T-helper 17 cell (primary cell): ENCODE results near the gene DDO. TPM values are rescaled to one million over a fixed set of nuclear protein-coding genes. Genes with fewer than 3 reads are reported as not detected.

Source experiments
- ATAC-seq: fragments of 150-1000 bp; cut with Tn5 transposase; 2 replicates; pipeline ENCODE4 v1.10.0; 2021; ENCODE audit warnings: mild to moderate bottlenecking, moderate library complexity
- DNase-seq, 3 donors: peaks; one replicate each; pipeline versions ENCODE4 v3.0.0 to v3.0.0-alpha.2; 2020 to 2021
- H3K9me3 ChIP-seq: one replicate; pipeline ENCODE4 v1.7.0; 2013; ENCODE audit warnings: low read length, mild to moderate bottlenecking; ENCODE audit not compliant: control insufficient read depth, poor library complexity, severe bottlenecking
- H3K27ac Mint-ChIP-seq: one replicate; pipeline ENCODE4 v1.8.0; 2022; ENCODE audit warnings: mild to moderate bottlenecking, moderate library complexity, mixed read lengths
- H3K27me3 Mint-ChIP-seq: one replicate; pipeline ENCODE4 v1.8.0; 2022; ENCODE audit warnings: mixed read lengths
- H3K36me3 Mint-ChIP-seq: one replicate; pipeline ENCODE4 v1.8.0; 2022; ENCODE audit warnings: low read depth, mixed read lengths
- H3K4me1 Mint-ChIP-seq: one replicate; pipeline ENCODE4 v1.8.0; 2022; ENCODE audit warnings: mild to moderate bottlenecking, mixed read lengths
- H3K4me3 Mint-ChIP-seq: one replicate; pipeline ENCODE4 v1.8.0; 2022; ENCODE audit warnings: mild to moderate bottlenecking, moderate library complexity, mixed read lengths
- total RNA-seq, 4 donors: library from RNA in 2 of 4; stranded (reverse) in 2 of 4; gene quantifications; one replicate each; pipeline ENCODE4 v1.2.3 and lab custom pipeline; 2022 to 2026

DDO gene
- total RNA-seq, 2 donors from 2014 or later, result 0.12 to 0.21 TPM

GRCh38 chr6:110434961-110435602, 19.7 kb upstream of the DDO start:
- H3K9me3 ChIP-seq, result no peaks in the 10 kb centered on the region

GRCh38 chr6:110432285-110432900, 17.0 kb upstream of the DDO start:
- Mint-ChIP-seq H3K4me1 (peaks cover 2% of the 10 kb centered on the region), H3K4me3 (no peak overlapping the region), H3K36me3 (no peaks in the 10 kb centered on the region), H3K27ac (no peak overlapping the region), H3K27me3 (peaks cover 29% of the 10 kb centered on the region)
- no peak for DNase-seq
- H3K9me3 ChIP-seq, result no peaks in the 10 kb centered on the region
- ATAC-seq, result no peak

More at GRCh38 chr6:110434961-110435602, 19.7 kb upstream of the DDO start:
- Mint-ChIP-seq H3K27me3 (peaks cover 19% of the 10 kb centered on the region), H3K4me3 (no peak overlapping the region), H3K27ac (no peak overlapping the region), H3K4me1 (peaks cover 2% of the 10 kb centered on the region), H3K36me3 (no peaks in the 10 kb centered on the region)
- no peak for DNase-seq
- ATAC-seq, result no peak

- no peaks in the 10 kb centered on the region for H3K9me3 ChIP-seq
- Mint-ChIP-seq H3K27me3 (peaks cover 41% of the 10 kb centered on the region), H3K27ac (no peak overlapping the region), H3K4me1 (peaks cover 2% of the 10 kb centered on the region), H3K36me3 (no peaks in the 10 kb centered on the region), H3K4me3 (no peak overlapping the region)
- ATAC-seq (no peak), DNase-seq (no peak)
These were observed 15.4 kb upstream of the DDO start for GRCh38 chr6:110430741-110431140.

GRCh38 chr6:110430236-110430635, 14.9 kb upstream of the DDO start:
- DNase-seq (no peak), ATAC-seq (no peak)
- Mint-ChIP-seq H3K4me1 (peaks cover 2% of the 10 kb centered on the region), H3K4me3 (no peak overlapping the region), H3K27ac (no peak overlapping the region), H3K27me3 (peaks cover 46% of the 10 kb centered on the region), H3K36me3 (no peaks in the 10 kb centered on the region)
- no peaks in the 10 kb centered on the region for H3K9me3 ChIP-seq

GRCh38 chr6:110428153-110428552, 12.8 kb upstream of the DDO start:
- no peak overlapping the region for H3K4me3 Mint-ChIP-seq
- DNase-seq, result no peak
- peaks cover 60% of the 10 kb centered on the region for H3K27me3 Mint-ChIP-seq
- no peak overlapping the region for H3K27ac Mint-ChIP-seq
- H3K36me3 Mint-ChIP-seq, result no peaks in the 10 kb centered on the region
- H3K4me1 Mint-ChIP-seq, result peaks cover 2% of the 10 kb centered on the region
- no peak for ATAC-seq
- no peaks in the 10 kb centered on the region for H3K9me3 ChIP-seq

- no peak for ATAC-seq
- H3K27ac Mint-ChIP-seq, result no peak overlapping the region
These were observed 10.4 kb upstream of the DDO start for GRCh38 chr6:110425816-110426215.

GRCh38 chr6:110422444-110422822, 7.1 kb upstream of the DDO start:
- H3K27me3 Mint-ChIP-seq, result peaks cover 69% of the 10 kb centered on the region
- H3K36me3 Mint-ChIP-seq, result no peaks in the 10 kb centered on the region
- no peak overlapping the region for H3K27ac Mint-ChIP-seq
- ATAC-seq, result no peak
- DNase-seq, result no peak
- H3K4me1 Mint-ChIP-seq, result no peaks in the 10 kb centered on the region
- no peak overlapping the region for H3K4me3 Mint-ChIP-seq
- no peaks in the 10 kb centered on the region for H3K9me3 ChIP-seq

More at GRCh38 chr6:110425816-110426215, 10.4 kb upstream of the DDO start:
- Mint-ChIP-seq H3K4me3 (no peak overlapping the region), H3K27me3 (peaks cover 59% of the 10 kb centered on the region), H3K36me3 (no peaks in the 10 kb centered on the region), H3K4me1 (no peaks in the 10 kb centered on the region)
- no peaks in the 10 kb centered on the region for H3K9me3 ChIP-seq
- no peak for DNase-seq

- H3K4me3 Mint-ChIP-seq, result no peak overlapping the region
- peaks cover 69% of the 10 kb centered on the region for H3K27me3 Mint-ChIP-seq
- H3K27ac Mint-ChIP-seq, result no peak overlapping the region
- no peak for ATAC-seq
- no peaks in the 10 kb centered on the region for H3K4me1 Mint-ChIP-seq
- no peak for DNase-seq
- no peaks in the 10 kb centered on the region for H3K36me3 Mint-ChIP-seq
- no peaks in the 10 kb centered on the region for H3K9me3 ChIP-seq
These were observed 6.5 kb upstream of the DDO start for GRCh38 chr6:110421749-110422443.

- Mint-ChIP-seq H3K36me3 (no peaks in the 10 kb centered on the region), H3K27ac (no peak overlapping the region), H3K4me3 (no peak overlapping the region), H3K4me1 (peaks cover 10% of the 10 kb centered on the region), H3K27me3 (peaks cover 46% of the 10 kb centered on the region)
- no peak for DNase-seq
- no peaks in the 10 kb centered on the region for H3K9me3 ChIP-seq
- ATAC-seq, result no peak
These were observed 3.8 kb upstream of the DDO start for GRCh38 chr6:110419028-110419739.

- DNase-seq, result no peak
- peaks cover 43% of the 10 kb centered on the region for H3K27me3 Mint-ChIP-seq
- H3K4me1 Mint-ChIP-seq, result peaks cover 10% of the 10 kb centered on the region
- H3K36me3 Mint-ChIP-seq, result no peaks in the 10 kb centered on the region
- H3K27ac Mint-ChIP-seq, result no peak overlapping the region
- no peak overlapping the region for H3K4me3 Mint-ChIP-seq
- no peaks in the 10 kb centered on the region for H3K9me3 ChIP-seq
- no peak for ATAC-seq
These were observed 3.2 kb upstream of the DDO start for GRCh38 chr6:110418594-110418993.

- no peaks in the 10 kb centered on the region for H3K9me3 ChIP-seq
- Mint-ChIP-seq H3K36me3 (no peaks in the 10 kb centered on the region), H3K27ac (no peak overlapping the region), H3K27me3 (peaks cover 50% of the 10 kb centered on the region), H3K4me1 (peaks cover 10% of the 10 kb centered on the region), H3K4me3 (no peak overlapping the region)
- no peak for ATAC-seq
- DNase-seq, result no peak
These were observed 706 bp downstream of the DDO start for GRCh38 chr6:110414669-110415068.

- no peak overlapping the region for H3K4me3 Mint-ChIP-seq
- no peaks in the 10 kb centered on the region for H3K36me3 Mint-ChIP-seq
- DNase-seq, result no peak
- H3K9me3 ChIP-seq, result no peaks in the 10 kb centered on the region
- peaks cover 31% of the 10 kb centered on the region for H3K27me3 Mint-ChIP-seq
- no peak overlapping the region for H3K27ac Mint-ChIP-seq
- no peak for ATAC-seq
- peaks cover 10% of the 10 kb centered on the region for H3K4me1 Mint-ChIP-seq
These were observed 3.0 kb downstream of the DDO start for GRCh38 chr6:110412360-110412759.

GRCh38 chr6:110410511-110410910, 4.9 kb downstream of the DDO start:
- ATAC-seq, result no peak
- peaks cover 7% of the 10 kb centered on the region for H3K4me1 Mint-ChIP-seq
- no peak overlapping the region for H3K27ac Mint-ChIP-seq
- no peak overlapping the region for H3K4me3 Mint-ChIP-seq
- no peaks in the 10 kb centered on the region for H3K9me3 ChIP-seq
- H3K27me3 Mint-ChIP-seq, result peaks cover 29% of the 10 kb centered on the region
- H3K36me3 Mint-ChIP-seq, result no peaks in the 10 kb centered on the region
- DNase-seq, result no peak
